ENCODE measurements around the gene ZNF774.
"Not testable (repeated sequence)": the region's sequence is repeated elsewhere in the genome, so short reads cannot be mapped to it uniquely, and the experiment has no call there.

ZNF774 gene

DNA sequence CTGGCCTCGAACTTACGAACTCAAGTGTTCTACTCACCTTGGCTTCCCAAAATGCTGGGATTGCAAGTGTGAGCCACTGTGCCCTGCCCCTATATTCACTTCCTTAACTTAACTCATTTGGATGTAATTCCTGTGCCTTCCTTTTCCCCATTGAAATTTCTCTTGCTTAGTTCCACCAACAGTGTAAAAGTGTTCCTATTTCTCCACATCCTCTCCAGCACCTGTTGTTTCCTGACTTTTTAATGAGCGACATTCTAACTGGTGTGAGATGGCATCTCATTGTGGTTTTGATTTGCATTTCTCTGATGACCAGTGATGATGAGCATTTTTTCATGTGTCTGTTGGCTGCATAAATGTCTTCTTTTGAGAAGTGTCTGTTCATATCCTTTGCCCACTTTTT is 57.5 kb downstream of the ZNF774 start:
- H3K4me3 ChIP-seq = not testable (repeated sequence)
- H3K27ac ChIP-seq = peak overlapping the region in 1 of 21 experiments; percentile 43

DNA sequence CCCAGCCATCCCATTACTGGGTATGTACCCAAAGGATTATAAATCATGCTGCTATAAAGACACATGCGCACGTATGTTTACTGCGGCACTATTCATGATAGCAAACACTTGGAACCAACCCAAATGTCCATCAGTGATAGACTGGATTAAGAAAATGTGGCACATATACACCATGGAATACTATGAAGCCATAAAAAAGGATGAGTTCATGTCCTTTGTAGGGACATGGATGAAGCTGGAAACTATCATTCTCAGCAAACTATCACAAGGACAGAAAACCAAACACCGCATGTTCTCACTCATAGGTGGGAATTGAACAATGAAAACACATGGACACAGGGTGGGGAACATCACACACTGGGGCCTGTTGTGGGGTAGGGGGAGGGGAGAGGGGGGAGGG is 58.2 kb downstream of the ZNF774 start:
- H3K27ac ChIP-seq, H3K4me3 ChIP-seq: not testable (repeated sequence)

DNA sequence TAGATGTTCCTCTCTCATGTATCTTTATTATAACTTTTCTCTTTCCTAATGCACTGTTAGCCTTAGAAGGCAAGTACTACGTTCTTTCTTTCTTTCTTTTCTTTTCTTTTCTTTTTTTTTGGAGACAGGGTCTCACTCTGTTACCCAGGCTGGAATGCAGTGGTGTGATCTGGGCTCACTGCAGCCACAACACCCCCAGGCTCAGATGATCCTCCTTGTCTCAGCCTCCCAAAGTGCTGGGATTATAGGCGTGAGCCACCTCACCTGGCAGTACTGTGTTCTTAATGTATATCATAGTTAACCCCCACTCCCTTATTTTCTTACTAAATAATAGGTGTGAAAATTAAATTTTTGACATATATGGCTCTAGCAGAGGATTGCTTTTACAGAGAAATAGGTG is 59.1 kb downstream of the ZNF774 start:
- Histone ChIP-seq H3K4me3 (no peak overlapping the region), H3K27ac (peak overlapping the region in 13 of 21 experiments; percentile 5 to 87 (median 55))
